GM21529 (cell line): ENCODE results near the gene CNTRL.

Source experiments
- ATAC-seq: cut with Tn5 transposase; IDR thresholded peaks from one replicate; pipeline ENCODE4 v1.9.1; 2021; ENCODE audit not compliant: unreplicated experiment

CNTRL gene

DNA sequence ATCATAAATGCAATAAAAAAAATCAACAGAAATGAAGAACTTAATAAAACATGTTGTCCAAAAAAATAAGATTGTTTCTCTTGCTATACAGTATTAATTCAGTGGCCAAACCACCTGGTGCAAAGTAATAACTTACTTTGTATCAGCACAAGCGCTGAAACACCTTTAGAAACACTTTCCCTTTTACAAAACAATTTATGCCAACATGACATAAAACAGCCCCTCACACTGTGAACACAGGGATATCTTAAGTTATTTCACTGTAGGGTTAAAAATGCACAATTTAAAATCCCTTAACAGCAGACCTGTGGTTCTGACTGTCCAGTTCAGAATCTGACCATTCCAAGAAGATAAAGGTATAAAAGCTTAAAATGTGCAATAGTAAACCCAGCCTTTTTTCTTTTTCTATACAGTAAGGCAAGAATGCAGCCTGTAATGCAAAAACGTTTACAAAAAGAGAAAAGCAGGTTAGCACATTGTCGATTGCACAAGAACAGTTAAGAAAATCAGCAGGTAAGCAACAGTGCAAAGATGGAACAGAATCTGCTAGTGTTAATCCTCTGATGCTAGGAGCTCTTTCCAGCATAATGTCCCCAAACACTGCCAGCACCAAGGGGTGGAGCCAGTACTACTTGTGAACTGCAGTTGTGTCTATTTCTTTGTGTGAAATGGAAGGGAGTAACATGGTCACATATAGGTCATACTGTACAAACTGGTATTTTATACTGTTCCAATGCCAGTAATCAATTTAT lies 105.4 kb downstream of the CNTRL start:
- ATAC-seq: no peak

DNA sequence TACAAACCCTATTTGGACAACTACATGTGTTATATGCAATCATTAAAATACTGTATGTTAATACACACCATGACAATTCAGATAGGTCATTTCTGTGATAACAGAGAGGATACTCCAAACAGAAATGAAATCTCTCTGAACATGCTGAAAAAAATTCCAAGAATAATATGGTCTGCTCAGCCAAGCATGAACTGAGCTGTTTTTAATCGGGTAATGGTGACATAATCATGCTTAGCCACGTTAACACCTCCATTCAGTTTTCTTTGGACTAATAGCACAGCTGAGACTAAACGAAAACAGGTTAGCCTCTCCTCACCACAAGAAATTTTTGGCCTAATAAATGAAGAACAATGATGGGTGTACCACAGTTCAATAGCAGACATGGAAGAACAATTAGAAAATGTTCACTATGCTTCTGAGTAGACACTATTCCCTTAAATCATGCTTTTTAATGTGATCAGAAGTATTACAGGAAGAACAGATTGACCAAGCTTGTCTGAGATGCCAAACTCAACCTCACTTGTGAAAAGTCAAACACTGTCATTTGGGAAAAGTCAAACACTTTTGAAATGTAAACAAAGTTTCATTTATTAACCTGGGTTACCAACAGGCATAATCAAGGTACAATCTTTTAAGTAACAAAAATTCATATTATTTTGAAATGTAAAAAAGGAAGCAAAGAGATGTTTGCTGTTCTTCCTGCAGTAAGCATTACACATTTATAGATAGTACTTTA lies 107.5 kb downstream of the CNTRL start:
- ATAC-seq: no peak

DNA sequence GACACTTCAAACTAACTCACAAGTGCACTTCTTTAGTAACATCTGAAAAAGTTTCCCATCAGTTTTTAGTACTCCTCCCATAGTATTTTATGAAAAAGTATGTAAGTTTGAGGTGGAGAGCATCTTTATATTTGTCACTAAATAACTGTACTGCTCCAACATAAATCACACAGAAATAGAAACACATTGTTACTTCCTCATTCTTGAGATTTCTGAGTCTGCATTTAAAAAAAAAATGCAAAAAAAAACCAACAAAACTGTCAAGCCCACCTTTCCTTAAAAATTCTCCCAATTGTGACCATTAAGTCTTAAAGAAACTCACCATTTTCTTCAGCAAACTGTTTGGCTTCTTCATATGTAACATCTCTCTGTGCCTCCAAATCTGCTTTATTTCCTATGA lies 108.2 kb downstream of the CNTRL start:
- ATAC-seq: no peak

DNA sequence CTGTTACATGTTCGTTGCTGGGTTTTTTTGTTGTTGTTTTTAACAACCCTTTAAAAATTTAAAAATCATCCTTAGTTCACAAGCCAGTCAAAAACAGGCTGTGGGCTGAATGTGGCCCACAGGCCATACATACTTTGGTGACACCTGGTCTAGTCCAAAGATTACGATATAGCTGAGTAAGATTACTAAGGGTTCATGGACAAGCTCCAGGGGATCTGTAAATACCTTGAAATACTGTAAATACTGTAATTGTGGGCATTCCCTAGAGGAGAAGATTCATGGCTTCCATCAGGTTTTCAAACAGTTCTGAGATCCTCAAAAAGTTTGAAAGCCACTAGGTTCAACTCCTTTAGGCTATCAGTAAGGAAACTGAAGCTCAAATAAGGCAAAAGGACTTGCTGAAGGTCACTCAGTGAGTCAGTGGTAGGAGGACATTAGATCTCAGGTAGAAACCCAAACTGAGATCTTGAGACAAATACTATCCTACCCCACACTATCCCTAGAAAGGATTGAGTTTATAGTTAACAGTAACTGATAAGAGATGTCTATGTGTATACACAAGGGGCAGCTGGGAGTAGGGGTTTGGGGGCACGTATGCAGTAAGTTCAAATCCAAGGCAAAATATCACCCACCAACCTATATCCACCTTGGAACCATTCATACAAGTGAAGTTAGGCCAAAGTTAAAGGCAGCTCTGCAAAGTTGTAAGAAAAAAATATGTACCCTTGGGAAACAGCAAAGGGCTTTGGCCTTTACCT lies 109.1 kb downstream of the CNTRL start:
- no peak for ATAC-seq

DNA sequence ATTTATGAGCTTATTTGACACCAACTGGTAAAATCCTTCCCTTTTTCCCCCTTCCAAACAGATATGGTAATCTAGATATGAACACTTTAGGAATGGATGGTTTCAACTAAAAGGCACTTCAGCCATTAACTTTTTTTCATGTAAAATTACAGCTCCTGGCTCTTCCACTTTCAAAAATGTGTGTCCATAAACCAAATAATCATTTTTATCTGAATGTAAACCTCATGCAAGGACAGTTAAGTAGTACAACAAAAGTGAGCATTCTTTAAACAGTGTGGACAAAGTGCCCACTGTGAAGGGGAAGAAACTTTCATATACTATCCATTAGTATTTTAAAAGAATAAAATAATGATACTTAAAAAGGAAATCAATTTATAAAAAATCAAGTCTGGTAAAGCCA lies 109.7 kb downstream of the CNTRL start:
- ATAC-seq: no peak

DNA sequence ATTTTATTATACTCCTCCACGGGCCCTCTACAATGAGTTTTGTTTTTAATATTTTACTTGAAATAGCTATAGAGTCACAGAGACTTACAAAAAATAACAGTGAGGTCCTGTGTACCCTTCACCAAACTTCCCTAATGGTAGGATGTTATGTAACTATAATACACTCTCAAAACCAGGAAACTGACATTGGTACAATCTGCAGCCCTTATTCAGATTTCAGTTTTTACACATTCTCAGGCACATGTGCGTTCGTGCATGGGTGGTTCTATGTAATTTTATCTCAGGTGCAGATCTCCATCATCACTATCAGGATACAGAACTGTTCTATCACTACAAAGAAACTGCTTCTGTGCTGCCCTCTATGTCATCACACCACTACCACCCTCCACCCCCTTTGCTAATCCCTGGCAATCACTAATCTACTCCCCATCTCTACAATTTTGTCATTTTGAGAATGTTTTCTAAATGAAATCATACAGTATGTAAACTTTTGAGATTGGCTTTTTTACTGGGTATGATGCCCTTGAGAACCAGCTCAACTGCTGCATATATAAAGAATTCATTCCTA lies 110.5 kb downstream of the CNTRL start:
- no peak for ATAC-seq

DNA sequence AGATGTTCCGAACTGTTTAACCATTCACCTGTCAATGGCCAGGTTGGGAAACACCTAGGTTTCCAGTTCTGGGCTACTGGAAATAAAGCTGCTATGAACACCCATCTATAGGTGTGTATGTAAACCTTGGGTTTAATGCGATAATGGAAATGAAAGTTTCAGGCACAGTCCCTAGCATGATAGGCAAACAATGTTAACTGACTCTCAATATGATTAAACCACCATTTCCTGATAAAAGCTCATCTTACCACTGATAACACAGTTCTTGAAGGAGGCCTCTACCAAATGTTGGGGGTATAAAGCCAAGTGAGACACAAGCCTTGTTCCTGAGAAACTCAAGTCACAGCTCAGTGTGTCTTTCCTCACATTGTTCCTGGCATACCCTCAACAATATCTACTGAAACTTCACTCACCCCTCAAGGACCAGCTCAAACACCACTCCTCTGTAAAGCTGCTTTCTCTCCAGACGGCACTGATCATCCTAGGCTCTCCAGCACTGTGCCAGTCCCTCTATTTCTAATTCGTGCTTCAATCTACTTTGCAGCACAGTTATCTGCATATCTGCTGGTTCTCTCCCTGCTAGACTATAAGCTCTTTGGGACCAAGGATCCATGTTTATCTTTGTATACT lies 111.1 kb downstream of the CNTRL start:
- no peak for ATAC-seq

DNA sequence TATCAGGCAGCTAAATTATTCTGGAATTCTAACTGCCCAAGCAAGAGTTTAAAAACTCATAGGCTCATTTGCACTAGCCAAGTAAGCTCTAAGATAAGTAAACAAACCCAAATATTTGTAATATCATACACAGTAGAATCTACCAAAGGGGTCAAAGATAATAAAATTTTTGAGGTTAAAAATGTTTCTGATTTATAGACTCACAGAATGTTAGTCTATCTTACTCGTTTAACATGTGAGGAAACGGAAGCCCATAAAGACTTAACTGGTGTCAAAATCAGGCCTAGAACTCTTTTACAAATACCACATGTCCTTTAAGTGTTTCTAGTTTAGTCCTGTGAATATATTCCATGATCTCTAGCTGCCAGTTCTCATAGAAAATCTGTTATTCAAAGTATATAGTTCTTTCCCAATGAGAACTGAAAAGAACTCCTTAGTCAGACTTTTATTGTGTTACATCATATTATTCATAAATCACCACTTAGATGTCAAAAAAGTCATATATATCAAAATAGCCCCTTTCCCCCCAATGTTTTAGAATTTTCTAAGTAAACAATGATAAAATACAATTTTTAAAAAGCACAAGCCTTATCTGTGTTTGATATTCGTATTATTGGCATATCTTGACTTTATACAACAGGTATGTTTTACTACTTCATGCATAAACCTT lies 113.0 kb downstream of the CNTRL start:
- ATAC-seq: no peak

DNA sequence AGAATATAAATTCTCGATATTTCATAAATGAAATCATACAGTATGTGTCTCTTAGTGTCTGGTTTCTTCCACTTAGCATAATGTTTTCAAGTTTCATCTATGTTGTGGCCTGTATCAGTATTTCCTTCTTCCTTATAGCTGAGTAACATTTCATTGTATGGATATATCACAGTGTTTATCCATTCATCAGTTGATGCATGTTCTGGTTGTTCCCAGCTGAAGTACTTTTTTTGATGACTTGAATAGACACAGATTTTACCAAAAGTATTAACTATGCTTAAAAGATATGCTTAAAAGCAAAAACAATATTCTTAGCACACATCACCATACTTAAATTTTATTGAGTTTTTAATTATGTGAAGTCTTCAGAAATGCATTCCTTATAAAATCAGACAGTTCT lies 114.3 kb downstream of the CNTRL start:
- ATAC-seq: no peak

DNA sequence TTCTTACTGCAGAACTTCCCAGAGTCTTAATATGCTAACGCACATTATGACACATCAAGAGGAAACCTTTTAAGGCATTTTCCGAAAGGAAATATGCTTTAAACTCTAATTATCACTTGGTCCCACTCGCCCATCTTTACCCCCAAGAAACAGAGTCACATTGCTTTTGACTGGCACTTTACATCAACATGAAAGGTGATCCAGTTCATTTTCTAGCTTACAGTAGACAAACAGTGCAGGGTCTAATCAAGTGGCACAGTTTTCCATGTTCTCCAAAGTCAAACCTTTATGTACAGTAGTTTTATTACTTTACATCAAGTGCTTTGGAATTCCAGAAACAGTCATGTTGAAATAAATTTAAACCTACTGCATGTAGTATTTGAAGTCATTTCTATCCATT lies 114.9 kb downstream of the CNTRL start:
- no peak for ATAC-seq

DNA sequence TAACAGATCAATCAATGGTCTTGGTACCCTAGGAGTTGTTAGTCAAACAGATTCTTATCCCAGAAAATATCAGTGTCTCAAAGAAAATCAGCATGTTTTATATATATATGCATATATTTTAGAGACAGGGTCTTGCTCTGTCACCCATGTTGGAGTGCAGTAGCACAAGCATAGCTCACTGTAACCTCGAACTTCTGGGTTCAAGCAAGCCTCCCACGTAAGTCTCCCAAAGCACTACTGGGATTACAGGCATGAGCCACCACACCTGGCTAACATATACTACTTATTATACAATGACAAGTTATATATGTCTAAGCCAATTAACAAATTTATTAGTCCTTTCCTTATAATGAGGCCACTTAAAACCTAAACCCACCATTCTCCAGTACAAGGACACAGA lies 116.5 kb downstream of the CNTRL start:
- ATAC-seq: no peak

DNA sequence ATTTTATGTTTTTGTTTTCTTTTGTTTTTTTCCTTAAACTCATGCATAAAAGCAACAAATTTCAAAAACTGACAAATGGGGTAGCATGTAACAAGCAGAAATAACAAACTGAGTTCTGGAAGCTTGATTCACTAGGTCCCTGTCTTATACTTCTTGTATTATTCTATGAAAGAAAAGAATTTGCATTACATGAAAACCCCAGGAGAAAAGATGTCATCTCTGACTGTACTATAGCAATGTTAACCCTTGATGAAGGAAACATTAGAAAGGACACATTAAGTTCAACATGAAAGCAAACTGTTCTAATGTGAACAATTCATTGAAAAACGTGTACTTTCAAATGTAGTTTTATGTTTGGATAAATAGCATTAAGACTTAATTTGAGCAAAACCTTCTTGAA lies 117.8 kb downstream of the CNTRL start:
- no peak for ATAC-seq

DNA sequence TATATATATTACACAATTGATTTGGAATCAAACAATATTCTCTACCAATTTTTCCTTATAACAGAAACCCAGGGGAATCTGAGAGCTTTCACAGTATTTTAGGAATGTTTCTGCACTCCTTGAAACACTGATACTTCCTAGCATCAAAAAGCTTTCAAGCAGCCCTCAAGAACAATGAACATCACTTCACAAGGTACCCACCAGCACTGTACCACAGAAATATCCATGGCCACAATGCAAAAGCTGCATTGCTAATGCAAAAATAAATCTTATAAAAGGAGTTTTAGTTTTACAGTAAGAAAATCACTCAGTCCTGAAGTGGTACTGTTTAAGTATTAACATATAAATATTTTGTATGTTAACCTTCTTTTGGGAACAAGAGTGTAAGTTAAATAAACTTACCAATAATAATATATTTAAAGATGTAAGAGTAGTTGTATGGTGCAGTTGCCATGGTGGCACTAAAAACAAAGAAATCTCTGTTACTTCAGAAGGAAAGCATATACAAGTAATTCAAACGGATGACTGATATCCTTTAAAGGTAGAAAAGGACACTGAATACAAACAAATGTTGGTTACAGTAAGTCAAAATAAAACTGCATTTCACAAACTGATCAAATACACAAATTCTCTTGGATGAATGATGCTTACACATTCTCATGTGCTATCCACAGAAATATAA lies 118.3 kb downstream of the CNTRL start:
- no peak for ATAC-seq

DNA sequence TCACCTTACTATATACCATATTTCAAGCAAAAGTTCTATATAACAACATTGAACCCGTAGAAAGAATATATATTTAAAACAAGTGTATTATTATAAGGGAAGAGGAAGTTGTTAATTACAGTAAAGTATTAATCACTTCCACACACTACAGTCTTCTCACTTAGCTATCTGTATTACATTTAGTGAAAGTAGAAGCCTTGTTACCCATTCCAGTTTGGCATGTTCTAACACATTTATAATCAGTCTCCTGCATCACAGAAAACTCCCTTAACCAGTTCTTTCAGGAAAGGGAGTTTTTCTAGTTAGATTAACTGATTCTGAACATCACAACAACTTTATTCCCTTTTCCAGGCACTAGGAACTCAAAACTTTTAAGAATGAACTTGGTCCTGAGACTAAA lies 120.0 kb downstream of the CNTRL start:
- ATAC-seq: no peak

DNA sequence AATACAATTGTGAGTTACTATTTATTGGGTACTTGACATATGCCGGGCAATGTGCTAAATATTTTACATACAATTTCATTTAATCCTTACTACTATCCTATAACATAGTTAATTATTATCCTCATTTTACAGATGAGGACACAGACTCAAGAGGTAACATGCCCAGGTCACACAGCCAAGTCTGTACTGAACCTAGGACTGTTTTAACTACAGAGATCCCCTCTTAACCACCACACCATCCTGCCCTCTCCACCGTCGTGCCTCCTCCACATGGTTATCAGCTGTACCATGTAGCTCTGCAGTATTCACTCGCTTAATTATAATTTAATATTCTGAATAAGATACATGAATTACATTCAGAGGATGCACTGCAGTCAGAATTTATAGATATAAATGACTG lies 121.6 kb downstream of the CNTRL start:
- ATAC-seq: peak; percentile 47

DNA sequence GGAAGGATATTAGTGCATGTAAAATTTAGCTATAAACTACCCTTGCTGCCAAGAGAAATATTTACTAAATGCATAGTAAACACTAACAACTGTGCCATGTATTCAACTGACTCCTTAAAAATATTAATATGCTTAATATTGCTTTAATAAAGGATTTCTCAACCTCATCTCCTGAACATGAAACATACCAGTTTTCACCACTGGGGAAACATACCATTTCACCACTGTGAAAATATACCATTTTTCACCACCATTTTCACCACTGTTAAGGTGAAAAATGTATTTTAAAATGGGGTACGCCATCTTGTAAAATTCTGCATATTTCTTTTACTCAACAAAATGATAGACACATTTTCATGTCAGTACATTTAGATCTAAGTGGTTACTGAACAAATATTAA lies 122.4 kb downstream of the CNTRL start:
- ATAC-seq: no peak

DNA sequence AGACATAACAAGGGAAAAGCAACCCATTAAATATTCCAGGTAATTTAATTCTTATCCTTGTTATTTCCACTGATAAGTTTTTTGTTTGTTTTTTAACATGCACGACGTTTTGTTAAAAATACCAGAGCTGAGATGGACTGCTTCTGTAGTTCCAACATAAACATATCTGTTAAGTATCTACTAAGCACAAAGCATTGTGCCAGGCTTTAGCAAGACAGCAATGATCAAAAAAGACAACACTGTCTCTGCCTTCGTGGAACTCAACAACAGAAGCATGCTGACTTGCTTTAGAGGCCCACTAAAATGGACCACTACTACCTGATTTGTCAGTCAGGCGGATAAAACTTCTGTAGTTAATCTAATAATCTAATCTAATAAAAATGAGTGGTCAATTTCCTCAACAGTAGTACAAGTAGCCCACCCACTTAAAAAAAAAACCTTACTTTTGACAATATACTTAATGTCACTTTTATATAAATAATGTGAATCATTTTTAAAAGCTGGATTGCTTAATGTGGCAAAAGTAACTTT lies 123.8 kb downstream of the CNTRL start:
- ATAC-seq: no peak

DNA sequence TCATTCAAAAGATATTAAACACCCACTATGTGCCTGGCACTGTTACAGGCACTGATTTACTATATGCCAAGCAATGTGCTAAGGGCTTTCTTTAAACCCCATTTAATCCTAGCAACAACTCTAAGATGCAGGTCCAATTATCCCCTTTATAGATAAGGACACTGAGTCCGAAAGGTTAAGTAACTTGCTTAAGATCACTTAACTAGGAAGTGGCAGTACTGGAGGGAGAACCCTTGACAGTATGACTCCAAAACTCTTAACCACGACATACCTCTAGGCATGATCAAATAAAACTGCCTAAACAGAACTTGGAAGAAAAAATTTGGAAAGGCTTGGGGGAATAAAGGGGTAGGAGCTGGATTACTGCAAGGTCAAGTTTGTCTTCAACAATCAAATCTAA lies 125.2 kb downstream of the CNTRL start:
- ATAC-seq: no peak

DNA sequence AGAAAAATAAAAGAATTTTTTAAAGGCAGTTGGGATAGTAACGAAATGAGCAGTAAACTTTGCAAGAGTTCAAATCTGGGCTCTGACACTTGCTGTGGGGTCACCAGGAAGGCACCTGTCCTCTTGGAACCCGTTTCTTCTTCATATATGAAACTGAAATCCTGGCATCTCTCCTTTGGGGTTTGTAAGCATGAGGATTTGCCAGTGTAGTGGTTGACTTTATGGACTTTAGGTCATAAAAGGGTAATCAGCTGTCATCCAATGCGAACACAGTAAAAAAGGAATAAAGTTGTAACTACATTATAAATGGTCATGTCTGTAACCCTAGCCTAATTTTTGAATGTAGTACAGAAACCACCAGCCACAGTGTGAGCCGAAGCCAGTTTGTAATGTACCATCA lies 125.6 kb downstream of the CNTRL start:
- ATAC-seq: no peak
